ENCODE results near the gene TGFBR2. TPM values are rescaled to one million over a fixed set of nuclear protein-coding genes. Genes with fewer than 3 reads are reported as not detected.

Gene TGFBR2
- total RNA-seq, 1 experiment from 2014 or later = 45.9 TPM

DNA sequence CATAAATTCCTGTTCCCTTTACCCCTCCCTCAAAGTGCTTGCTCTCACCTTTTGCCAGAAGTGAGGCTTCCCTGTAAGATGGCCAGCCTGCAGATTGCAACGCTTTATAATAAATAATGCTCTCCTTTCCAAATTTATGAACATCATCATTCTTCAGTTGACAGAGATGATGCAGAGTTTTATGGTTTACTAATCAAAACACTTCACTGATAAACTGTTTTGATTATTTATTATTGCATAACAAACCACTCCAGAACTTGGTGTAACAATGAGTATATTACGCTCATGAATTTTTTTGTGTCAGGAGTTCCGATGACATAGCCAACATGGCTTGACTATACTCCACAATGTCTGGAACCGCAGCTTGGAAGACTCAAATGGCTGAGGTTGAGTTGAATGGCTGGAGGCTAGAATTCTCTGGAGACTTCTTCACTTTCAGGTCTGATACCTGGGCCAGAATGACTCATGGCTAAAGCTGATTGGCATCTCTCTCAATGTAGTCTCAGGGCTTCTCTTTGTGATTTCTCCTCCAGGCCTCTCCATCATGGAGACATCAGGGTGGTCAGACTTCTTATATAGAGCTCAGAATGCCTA lies 27.3 kb upstream of the TGFBR2 start:
- H3K4me1 ChIP-seq (ENCODE audit: control insufficient read depth, insufficient read depth, low read length) = no peaks in the 10 kb centered on the region

DNA sequence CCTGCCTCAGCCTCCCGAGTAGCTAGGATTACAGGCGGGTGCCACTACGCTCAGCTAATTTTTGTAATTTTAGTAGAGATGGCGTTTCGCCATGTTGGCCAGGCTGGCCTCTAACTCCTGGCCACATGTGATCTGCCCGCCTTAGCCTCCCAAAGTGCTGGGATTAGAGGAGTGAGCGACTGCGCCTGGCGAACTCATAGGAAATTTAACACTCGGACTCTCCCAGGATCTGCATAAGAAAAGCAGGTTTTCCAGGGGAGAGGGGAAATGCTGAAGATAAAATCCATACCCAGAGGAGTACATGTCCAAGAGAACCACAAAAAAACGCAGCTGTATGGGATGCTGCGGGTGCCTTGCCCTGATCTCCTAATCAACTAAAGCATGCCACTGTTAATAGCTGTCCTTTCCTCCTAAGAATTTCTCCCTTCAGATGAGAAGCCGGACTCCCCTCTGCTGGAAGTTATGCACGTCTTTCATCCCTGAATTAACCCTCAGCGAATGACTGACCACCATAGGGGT lies 25.3 kb upstream of the TGFBR2 start:
- CTCF ChIA-PET = no interaction called here
- intact Hi-C loops (cut with micrococcal nuclease; ENCODE audit: unreplicated experiment) (no loop called here), in situ Hi-C loops (cut with HindIII; ENCODE audit: low pct_unique_long_range_greater_than_20kb, low sequenced_read_pairs) (no loop called here)
- Histone ChIP-seq H3K36me3 (ENCODE audit: control insufficient read depth, insufficient read depth, low read length) (no peaks in the 10 kb centered on the region), H3K27ac (ENCODE audit: low read length) (no peak overlapping the region), H3K27me3 (ENCODE audit: control insufficient read depth, insufficient read depth, low read length) (no peaks in the 10 kb centered on the region), H3K4me3 (ENCODE audit: low read depth in 2 of 2, low read length in 2 of 2) (no peak overlapping the region), H3K9me3 (ENCODE audit: control insufficient read depth, insufficient read depth, low read depth, low read length) (no peaks in the 10 kb centered on the region), H3K4me1 (ENCODE audit: control insufficient read depth, insufficient read depth, low read length) (no peaks in the 10 kb centered on the region)
- BruUV-seq (replicated peaks) = no TSS peak
- DNase-seq (ENCODE audit: low read depth, low spot score) (no peak), ATAC-seq (no peak)
- POLR2A ChIA-PET = no interaction called here
- TF ChIP-seq, protein P1, sequence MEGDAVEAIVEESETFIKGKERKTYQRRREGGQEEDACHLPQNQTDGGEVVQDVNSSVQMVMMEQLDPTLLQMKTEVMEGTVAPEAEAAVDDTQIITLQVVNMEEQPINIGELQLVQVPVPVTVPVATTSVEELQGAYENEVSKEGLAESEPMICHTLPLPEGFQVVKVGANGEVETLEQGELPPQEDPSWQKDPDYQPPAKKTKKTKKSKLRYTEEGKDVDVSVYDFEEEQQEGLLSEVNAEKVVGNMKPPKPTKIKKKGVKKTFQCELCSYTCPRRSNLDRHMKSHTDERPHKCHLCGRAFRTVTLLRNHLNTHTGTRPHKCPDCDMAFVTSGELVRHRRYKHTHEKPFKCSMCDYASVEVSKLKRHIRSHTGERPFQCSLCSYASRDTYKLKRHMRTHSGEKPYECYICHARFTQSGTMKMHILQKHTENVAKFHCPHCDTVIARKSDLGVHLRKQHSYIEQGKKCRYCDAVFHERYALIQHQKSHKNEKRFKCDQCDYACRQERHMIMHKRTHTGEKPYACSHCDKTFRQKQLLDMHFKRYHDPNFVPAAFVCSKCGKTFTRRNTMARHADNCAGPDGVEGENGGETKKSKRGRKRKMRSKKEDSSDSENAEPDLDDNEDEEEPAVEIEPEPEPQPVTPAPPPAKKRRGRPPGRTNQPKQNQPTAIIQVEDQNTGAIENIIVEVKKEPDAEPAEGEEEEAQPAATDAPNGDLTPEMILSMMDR (IDR thresholded peaks at IDR 0.05) = no peak
- TF ChIP-seq TCF7L2 (IDR thresholded peaks at IDR 0.05; ENCODE audit: low read depth, low read length) (no peak), SIN3A (IDR thresholded peaks at IDR 0.05; ENCODE audit: borderline replicate concordance, insufficient read depth, low read depth, low read length) (no peak), POLR2AphosphoS5 (IDR thresholded peaks at IDR 0.05; ENCODE audit: low read depth, low read length) (no peak)
- TF ChIP-seq, protein P2, sequence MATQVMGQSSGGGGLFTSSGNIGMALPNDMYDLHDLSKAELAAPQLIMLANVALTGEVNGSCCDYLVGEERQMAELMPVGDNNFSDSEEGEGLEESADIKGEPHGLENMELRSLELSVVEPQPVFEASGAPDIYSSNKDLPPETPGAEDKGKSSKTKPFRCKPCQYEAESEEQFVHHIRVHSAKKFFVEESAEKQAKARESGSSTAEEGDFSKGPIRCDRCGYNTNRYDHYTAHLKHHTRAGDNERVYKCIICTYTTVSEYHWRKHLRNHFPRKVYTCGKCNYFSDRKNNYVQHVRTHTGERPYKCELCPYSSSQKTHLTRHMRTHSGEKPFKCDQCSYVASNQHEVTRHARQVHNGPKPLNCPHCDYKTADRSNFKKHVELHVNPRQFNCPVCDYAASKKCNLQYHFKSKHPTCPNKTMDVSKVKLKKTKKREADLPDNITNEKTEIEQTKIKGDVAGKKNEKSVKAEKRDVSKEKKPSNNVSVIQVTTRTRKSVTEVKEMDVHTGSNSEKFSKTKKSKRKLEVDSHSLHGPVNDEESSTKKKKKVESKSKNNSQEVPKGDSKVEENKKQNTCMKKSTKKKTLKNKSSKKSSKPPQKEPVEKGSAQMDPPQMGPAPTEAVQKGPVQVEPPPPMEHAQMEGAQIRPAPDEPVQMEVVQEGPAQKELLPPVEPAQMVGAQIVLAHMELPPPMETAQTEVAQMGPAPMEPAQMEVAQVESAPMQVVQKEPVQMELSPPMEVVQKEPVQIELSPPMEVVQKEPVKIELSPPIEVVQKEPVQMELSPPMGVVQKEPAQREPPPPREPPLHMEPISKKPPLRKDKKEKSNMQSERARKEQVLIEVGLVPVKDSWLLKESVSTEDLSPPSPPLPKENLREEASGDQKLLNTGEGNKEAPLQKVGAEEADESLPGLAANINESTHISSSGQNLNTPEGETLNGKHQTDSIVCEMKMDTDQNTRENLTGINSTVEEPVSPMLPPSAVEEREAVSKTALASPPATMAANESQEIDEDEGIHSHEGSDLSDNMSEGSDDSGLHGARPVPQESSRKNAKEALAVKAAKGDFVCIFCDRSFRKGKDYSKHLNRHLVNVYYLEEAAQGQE (IDR thresholded peaks at IDR 0.05; ENCODE audit: insufficient read depth in 1 of 2, low read depth in 2 of 2, low read length in 1 of 2) = no peak

More for the DNA sequence above, 27.3 kb upstream of the TGFBR2 start:
- Histone ChIP-seq H3K27ac (ENCODE audit: low read length) (no peak overlapping the region), H3K9me3 (ENCODE audit: control insufficient read depth, insufficient read depth, low read depth, low read length) (no peaks in the 10 kb centered on the region), H3K36me3 (ENCODE audit: control insufficient read depth, insufficient read depth, low read length) (no peaks in the 10 kb centered on the region), H3K27me3 (ENCODE audit: control insufficient read depth, insufficient read depth, low read length) (no peaks in the 10 kb centered on the region), H3K4me3 (ENCODE audit: low read depth in 2 of 2, low read length in 2 of 2) (no peak overlapping the region)
- ATAC-seq (no peak), DNase-seq (ENCODE audit: low read depth, low spot score) (no peak)
- BruUV-seq (replicated peaks) = no TSS peak
- intact Hi-C loops (cut with micrococcal nuclease; ENCODE audit: unreplicated experiment) = no loop called here
- in situ Hi-C loops (cut with HindIII; ENCODE audit: low pct_unique_long_range_greater_than_20kb, low sequenced_read_pairs) = no loop called here
- TF ChIP-seq, protein P2 (IDR thresholded peaks at IDR 0.05; ENCODE audit: insufficient read depth in 1 of 2, low read depth in 2 of 2, low read length in 1 of 2) = no peak
- TF ChIP-seq, protein P1 (IDR thresholded peaks at IDR 0.05) = no peak
- no peak for TF ChIP-seq POLR2AphosphoS5 (IDR thresholded peaks at IDR 0.05; ENCODE audit: low read depth, low read length)
- no peak for TF ChIP-seq TCF7L2 (IDR thresholded peaks at IDR 0.05; ENCODE audit: low read depth, low read length)
- POLR2A ChIA-PET = no interaction called here
- CTCF ChIA-PET = no interaction called here

All from Panc1 (cell line).